HG02623 (cell line): ENCODE data around the gene ANKRD35.

Experiments
- ATAC-seq: cut with Tn5 transposase; IDR thresholded peaks from one replicate; pipeline ENCODE4 v1.9.1; 2021; ENCODE audit warnings: moderate library complexity; ENCODE audit not compliant: unreplicated experiment

The ANKRD35 gene

GRCh38 chr1:145897969-145898368 is 12.3 kb upstream of the ANKRD35 start:
- no peak for ATAC-seq

- ATAC-seq = no peak
These were observed 9.8 kb upstream of the ANKRD35 start for GRCh38 chr1:145895471-145895870.

- ATAC-seq = no peak
These were observed 7.8 kb upstream of the ANKRD35 start for GRCh38 chr1:145893306-145894055.

GRCh38 chr1:145892486-145893087 is 6.9 kb upstream of the ANKRD35 start:
- no peak for ATAC-seq

GRCh38 chr1:145891587-145892485 is 6.2 kb upstream of the ANKRD35 start:
- no peak for ATAC-seq

- no peak for ATAC-seq
These were observed 5.5 kb upstream of the ANKRD35 start for GRCh38 chr1:145891143-145891542.

GRCh38 chr1:145889722-145890121 is 4.1 kb upstream of the ANKRD35 start:
- no peak for ATAC-seq

- ATAC-seq = no peak
These were observed 2.0 kb upstream of the ANKRD35 start for GRCh38 chr1:145887631-145888030.

GRCh38 chr1:145886816-145887215 is 1.1 kb upstream of the ANKRD35 start:
- ATAC-seq = no peak

- ATAC-seq = no peak
These were observed 724 bp upstream of the ANKRD35 start for GRCh38 chr1:145886390-145886789.

- ATAC-seq = no peak
These were observed 991 bp downstream of the ANKRD35 start for GRCh38 chr1:145884675-145885074.

GRCh38 chr1:145879775-145880174 is 5.9 kb downstream of the ANKRD35 start:
- no peak for ATAC-seq

- no peak for ATAC-seq
These were observed 6.9 kb downstream of the ANKRD35 start for GRCh38 chr1:145878724-145879123.

- no peak for ATAC-seq
These were observed 7.7 kb downstream of the ANKRD35 start for GRCh38 chr1:145877923-145878486.

- ATAC-seq = no peak
These were observed 11.0 kb downstream of the ANKRD35 start for GRCh38 chr1:145874646-145875045.

GRCh38 chr1:145871994-145872924 is 13.4 kb downstream of the ANKRD35 start:
- no peak for ATAC-seq

GRCh38 chr1:145868232-145868631 is 17.4 kb downstream of the ANKRD35 start:
- ATAC-seq = no peak

- ATAC-seq = no peak
These were observed 22.2 kb downstream of the ANKRD35 start for GRCh38 chr1:145863282-145864018.

GRCh38 chr1:145859491-145860023 is 26.1 kb downstream of the ANKRD35 start:
- ATAC-seq = peak; percentile 67
